NCI-H2107 treated with DMSO at 0.1 percent for 48 hours (cell line): ENCODE results near the gene BEAN1.
"Not testable (repeated sequence)": the region's sequence is repeated elsewhere in the genome, so short reads cannot be mapped to it uniquely, and the experiment has no call there.

ENCODE experiments used
- DNase-seq: peaks from one replicate; lab custom pipeline; 2025; ENCODE audit not compliant: unreplicated experiment; lab: John Stamatoyannopoulos, UW

The BEAN1 gene

GRCh38 chr16:66483689-66484452 lies 56.8 kb downstream of the BEAN1 start:
- peak; percentile 38 for DNase-seq

GRCh38 chr16:66484453-66485213 lies 57.5 kb downstream of the BEAN1 start:
- no peak for DNase-seq

GRCh38 chr16:66485376-66485775 lies 58.3 kb downstream of the BEAN1 start:
- DNase-seq: no peak

GRCh38 chr16:66486199-66486772 lies 59.2 kb downstream of the BEAN1 start:
- DNase-seq: no peak

GRCh38 chr16:66486773-66487579 lies 59.9 kb downstream of the BEAN1 start:
- DNase-seq: no peak

- no peak for DNase-seq
Observed at GRCh38 chr16:66487580-66488275, 60.6 kb downstream of the BEAN1 start.

- DNase-seq: no peak
Observed at GRCh38 chr16:66488505-66488904, 61.4 kb downstream of the BEAN1 start.

GRCh38 chr16:66489385-66489784 lies 62.3 kb downstream of the BEAN1 start:
- no peak for DNase-seq

- DNase-seq: no peak
Observed at GRCh38 chr16:66489818-66490217, 62.7 kb downstream of the BEAN1 start.

- no peak for DNase-seq
Observed at GRCh38 chr16:66490774-66491715, 64.0 kb downstream of the BEAN1 start.

- DNase-seq: no peak
Observed at GRCh38 chr16:66491716-66492064, 64.6 kb downstream of the BEAN1 start.

- DNase-seq: no peak
Observed at GRCh38 chr16:66493490-66494401, 66.7 kb downstream of the BEAN1 start.

GRCh38 chr16:66494916-66495315 lies 67.8 kb downstream of the BEAN1 start:
- no peak for DNase-seq

GRCh38 chr16:66495440-66495839 lies 68.3 kb downstream of the BEAN1 start:
- DNase-seq: no peak

GRCh38 chr16:66496226-66496625 lies 69.1 kb downstream of the BEAN1 start:
- not testable (repeated sequence) for DNase-seq

- DNase-seq: not testable (repeated sequence)
Observed at GRCh38 chr16:66497921-66498320, 70.8 kb downstream of the BEAN1 start.

- DNase-seq: not testable (repeated sequence)
Observed at GRCh38 chr16:66501563-66501962, 74.5 kb downstream of the BEAN1 start.
